Measurements from ENCODE around the gene IL1RL2.

- TF ChIP-seq CTCF (IDR thresholded peaks at IDR 0.05) (no peak), POLR2A (IDR thresholded peaks at IDR 0.05) (no peak)
These were observed 40.0 kb downstream of the IL1RL2 start for GRCh38 chr2:102226612-102227391.

Measured in gastroesophageal sphincter (tissue), 3 donors.